Retina (tissue), 1 donor: ENCODE results near the gene FAM120A.
"Not testable (repeated sequence)": the region's sequence is repeated elsewhere in the genome, so short reads cannot be mapped to it uniquely, and the experiment has no call there.

Source experiments
- DNase-seq: peaks from one replicate; pipeline ENCODE4 v3.0.0-alpha.2; 2016

Gene FAM120A, protein sequence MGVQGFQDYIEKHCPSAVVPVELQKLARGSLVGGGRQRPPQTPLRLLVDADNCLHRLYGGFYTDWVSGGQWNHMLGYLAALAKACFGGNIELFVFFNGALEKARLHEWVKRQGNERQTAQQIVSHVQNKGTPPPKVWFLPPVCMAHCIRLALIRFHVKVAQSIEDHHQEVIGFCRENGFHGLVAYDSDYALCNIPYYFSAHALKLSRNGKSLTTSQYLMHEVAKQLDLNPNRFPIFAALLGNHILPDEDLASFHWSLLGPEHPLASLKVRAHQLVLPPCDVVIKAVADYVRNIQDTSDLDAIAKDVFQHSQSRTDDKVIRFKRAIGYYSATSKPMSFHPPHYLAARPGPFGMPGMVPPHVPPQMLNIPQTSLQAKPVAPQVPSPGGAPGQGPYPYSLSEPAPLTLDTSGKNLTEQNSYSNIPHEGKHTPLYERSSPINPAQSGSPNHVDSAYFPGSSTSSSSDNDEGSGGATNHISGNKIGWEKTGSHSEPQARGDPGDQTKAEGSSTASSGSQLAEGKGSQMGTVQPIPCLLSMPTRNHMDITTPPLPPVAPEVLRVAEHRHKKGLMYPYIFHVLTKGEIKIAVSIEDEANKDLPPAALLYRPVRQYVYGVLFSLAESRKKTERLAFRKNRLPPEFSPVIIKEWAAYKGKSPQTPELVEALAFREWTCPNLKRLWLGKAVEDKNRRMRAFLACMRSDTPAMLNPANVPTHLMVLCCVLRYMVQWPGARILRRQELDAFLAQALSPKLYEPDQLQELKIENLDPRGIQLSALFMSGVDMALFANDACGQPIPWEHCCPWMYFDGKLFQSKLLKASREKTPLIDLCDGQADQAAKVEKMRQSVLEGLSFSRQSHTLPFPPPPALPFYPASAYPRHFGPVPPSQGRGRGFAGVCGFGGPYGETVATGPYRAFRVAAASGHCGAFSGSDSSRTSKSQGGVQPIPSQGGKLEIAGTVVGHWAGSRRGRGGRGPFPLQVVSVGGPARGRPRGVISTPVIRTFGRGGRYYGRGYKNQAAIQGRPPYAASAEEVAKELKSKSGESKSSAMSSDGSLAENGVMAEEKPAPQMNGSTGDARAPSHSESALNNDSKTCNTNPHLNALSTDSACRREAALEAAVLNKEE

DNA sequence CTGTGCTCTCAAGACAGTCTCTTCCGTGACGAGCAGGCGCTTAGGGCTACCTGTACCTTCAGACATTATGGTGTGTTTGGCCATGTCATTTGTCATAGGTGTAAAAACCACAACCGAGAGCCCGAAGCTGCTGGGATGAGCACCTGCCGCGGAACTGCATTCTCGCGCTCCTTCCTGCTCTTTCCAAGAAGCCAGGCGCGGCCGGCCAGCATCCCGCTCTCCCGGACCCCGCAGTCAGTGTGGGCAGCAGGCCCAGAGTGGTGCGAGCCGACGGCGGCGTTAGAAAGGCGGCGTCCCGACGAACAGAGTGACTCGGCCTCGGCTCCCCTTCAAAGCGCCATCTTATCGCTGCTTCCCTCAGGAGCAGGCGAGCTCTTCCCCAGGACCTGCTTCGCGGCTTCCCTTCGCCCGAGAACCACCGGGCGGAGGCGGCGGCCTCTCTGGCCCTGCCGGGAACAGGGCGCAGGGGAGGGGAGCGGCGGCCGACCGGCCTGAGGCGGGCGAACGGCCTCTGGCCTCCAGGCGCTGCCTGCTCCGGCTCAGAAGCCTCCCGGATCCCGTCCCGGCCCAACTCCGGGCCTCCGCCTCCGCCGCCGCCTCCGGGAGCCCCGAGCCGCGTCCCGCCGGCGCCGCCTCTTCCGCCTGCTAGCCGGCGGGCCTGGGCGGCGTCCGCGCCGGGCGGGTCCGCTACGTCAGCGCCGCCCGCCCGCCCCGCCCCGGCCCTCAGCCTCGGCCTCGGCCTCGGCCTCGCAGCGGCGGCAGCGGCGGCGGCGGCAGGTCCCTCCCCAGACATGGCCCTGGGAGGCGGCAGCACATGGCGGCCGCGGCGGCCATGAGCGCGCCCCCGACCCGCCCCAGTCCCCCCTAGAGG, at the start of gene FAM120A:
Gene FAM120A (plus strand): TSS at position 741 of the 871 bp plus-strand sequence. CDS start 231 bp downstream, outside the sequence.
- peak; percentile 89 for DNase-seq

DNA sequence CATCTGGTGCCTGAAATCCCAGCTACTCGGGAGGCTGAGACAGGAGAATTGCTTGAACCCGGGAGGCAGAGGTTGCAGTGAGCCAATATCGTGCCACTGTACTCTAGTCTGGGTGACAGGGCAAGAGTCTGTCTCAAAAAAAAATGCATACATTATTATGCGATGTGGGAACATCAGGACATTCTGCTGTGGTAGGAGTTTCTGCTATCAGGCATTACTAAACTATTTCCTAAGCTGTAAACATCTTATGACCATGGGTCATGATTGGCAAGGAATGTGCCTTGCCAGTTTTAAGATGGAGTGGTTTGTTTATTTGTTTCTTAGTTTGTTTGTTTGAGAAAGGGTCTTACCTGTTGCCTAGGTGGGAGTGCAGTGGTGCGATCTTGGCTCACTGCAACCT, 45.1 kb upstream of the FAM120A start:
- no peak for DNase-seq

DNA sequence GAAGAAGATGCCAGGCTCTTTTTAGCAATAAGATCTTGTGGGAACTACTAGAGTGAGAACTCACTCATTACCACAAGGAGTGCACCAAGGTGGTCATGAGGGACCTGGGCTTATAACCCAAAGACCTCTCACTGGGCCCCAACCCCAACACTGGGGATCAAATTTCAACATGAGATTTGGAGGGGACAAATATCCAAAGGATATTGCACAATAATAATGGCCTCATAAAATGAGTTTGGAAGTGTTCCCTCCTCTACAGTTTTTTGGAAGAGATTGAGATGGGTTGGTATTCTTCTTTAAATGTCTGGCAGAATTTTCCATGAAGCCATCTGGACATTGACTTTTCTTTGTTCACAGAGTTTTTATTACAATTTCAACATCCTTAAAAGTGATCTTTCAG, 38.0 kb upstream of the FAM120A start:
- no peak for DNase-seq

DNA sequence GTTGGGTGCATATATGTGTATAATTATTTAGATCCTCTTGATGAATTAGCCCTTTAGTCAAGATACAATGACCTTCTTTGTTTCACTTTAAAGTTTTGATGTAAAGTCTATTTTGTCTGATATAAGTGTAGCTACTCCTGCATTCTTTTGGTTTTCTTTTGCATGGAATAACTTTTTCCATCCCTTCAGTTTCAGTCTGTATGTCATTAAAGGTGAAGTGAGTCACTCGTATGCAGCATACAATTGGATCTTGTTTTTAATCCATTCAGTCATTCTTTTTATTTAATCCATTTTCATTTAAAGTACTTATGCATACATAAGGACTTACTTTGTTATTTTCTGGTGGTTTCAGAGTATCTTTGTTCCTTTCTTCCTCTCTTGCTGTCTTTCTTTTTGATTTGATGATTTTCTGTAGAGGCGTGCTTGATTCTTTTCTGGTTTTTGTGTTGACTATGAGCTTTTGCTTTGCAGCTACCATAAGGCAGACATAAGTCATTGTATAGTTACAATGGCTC, 36.3 kb upstream of the FAM120A start:
- no peak for DNase-seq

DNA sequence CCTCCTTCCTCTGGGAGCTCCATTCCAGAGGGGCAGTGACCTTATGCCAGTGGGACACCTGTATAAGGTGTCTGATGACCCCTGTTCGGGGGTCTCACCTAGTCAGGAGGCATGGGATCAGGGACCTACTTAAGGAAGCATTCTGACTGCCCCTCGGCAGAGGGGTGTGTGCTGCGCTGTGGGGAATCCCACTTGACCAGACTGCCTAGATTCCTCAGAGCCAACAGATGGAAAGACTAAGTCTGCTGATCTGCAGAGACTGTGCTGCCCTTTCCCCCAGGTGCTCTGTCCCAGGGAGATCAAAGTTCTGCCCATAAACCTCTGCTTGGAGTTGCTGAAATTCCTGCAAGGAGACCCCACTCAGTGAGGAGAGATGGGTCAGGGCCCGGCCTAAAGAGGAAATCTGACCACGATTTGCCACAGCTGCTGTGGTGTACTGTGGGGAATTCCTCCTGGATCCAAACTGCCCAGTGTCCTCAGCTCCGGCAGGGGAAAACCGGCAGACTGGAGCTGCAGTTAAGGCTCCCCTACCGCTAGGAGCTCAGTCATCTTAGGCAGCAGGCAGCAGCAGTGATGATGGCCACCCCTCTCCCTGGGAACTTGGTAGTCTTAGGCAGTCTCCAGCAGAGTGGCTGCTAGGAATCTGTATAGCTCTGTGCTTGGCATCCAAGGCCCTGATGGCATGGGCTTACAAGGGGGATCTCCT, 34.8 kb upstream of the FAM120A start:
- no peak for DNase-seq

DNA sequence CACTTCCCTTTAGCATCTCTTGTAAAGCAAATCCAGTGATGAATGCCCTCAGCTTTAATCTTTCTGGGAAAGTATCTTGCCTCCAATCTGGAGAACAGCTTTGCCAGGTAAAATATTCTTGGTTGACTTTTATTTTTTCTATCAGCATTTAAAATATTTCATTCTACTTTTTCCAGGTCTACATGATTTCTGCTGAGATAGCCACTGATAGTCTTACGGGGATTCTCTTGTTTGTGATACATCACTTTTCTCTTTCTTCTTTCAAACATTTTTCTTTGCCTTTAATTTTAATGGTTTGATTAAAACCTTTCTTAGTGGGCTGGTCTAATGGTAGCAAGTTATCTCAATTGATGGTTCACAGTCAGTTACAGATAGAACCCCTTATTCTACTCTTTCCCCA, 33.9 kb upstream of the FAM120A start:
- DNase-seq, result no peak

DNA sequence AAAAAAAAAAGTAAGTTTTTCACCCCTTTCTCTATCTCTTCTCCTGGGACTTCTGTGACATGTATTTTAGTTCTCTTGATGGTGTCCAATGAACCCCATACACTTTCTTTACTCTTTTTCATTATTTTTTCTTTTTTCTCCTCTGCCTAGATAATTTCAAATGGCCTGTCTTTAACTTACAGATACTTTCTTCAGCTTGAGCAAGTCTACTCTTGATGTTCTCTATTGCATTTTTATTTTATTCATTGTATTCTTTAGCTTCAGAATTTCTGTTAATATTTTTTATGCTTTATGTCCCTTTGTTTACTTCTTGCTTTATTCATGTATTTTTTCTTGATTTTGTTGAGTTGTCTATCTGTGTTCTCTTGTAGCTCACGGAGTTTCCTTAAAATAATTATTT, 32.5 kb upstream of the FAM120A start:
- DNase-seq, result no peak

DNA sequence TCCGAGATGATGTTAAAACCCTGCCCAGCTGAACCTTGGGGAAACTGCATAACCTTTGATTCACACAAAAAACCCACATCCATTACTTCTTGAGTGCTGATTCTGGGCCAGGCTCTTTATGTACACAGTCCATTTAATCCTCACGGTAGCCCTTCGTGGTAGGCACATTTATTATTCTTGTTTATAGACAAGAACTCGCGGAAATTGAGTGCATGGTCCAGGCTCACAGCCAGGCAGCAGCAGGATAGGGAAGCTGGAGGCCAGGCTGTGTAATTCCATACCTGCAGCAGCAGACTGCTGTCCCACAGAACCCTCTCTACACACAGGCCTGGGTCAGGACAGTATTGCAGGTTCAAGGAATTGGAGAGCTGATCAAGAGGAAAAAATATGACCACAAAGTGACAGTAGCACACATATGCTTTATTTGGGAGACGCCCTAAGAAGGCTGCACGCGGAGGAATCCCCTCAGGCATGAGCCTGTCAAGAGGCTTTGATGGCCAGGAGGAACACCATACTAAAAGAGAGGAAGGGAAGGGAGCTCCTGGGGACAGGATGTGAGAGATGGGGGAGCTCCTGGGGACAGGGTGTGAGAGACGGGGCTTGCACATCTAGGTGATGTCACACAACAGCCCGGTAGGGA, 28.4 kb upstream of the FAM120A start:
- no peak for DNase-seq

DNA sequence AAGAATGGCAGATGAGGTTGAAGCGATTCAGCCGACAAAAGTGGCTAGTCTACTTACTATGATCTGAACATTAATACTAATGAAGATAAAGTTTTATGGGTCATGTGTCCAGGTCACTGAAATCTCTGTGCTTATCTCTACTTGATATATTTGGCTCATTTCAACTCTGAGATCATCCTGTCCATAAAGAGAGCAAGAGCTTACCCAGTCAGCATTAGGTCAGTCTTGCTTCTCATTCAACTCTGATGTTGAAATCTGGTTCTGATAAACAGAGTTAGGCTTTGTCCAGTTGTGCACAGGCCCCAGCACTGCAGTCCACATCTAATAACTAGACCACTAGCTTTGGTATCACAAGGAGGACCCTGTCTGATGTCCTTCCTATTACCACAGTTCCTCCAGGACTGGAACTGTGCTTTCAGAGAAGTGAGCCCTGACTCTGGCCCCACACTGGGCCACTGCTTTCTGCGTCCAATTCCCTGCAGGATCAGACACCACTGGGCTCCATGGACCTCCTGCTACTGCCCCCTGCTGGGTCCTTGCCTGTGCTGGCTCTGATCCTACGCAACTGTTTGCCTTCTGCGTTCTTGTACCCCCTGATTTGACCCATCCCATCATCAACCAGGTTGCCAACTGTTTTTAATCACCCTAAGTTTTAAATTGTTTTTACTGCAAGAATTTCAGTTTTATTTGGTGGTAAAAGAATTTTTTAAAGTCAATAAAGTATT, 23.7 kb upstream of the FAM120A start:
- DNase-seq, result no peak

DNA sequence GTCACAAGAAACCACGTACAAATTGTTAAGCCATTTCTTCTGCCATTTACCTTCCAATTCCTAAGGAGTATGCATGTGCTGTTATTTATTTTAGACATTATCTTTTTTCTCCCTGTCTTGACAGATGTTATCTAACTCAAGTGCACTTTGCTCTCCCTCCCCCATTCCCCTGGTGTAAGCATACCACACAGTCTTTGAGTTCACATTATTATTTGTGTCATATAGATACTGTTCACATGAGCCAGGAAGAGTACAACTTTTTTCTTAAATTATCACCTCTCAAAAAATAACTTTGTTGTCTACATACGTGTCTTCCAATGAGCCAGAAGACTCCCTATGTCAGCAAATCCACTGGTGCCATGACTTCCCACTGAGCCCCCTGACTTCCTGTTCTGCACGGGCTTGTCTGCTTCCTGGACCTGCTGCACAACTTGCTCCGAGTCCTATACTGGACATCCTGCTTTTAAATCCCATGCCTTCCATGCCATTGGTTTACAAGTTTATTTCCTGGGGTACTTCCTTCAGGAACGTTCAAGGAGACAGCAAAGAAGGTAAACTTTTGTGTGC, 19.9 kb upstream of the FAM120A start:
- no peak for DNase-seq

DNA sequence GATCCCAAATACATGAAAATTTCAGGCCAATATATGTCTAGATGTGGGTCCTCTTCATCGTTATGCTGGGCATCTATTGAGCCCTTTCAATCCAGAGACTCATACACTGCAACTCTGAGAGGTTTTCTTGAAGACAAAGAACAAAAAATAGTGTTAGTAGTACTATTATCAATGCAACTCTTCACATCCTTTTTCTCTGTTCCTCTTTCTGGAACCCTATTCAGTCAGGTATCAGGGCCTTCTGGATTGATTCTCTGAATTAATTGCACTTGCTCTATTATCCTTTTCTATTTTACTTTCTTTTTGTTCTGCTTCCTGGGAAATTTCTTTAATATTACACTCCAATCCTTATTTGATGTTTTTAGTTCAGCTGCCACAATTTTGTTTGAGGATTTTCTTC, 18.5 kb upstream of the FAM120A start:
- DNase-seq, result no peak

DNA sequence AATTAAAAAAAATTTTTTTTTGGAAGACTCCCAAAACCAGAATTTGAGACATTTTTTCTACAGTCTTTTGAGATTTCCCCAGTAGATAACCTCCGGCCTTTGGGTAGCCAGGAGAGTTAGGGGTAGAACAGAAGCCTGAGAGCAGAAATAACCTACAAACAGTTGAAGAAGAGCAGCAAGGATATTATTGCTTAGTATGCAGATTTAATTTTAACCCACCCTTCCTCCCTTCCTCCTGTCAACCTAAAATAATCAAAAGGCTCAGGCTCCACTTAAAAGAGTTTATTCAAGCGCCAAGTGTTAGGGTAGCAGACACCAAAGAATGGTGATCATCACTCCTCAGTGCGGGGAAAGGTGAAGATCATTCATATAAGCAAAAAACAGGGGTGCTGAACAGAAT, 17.4 kb upstream of the FAM120A start:
- DNase-seq, result no peak

DNA sequence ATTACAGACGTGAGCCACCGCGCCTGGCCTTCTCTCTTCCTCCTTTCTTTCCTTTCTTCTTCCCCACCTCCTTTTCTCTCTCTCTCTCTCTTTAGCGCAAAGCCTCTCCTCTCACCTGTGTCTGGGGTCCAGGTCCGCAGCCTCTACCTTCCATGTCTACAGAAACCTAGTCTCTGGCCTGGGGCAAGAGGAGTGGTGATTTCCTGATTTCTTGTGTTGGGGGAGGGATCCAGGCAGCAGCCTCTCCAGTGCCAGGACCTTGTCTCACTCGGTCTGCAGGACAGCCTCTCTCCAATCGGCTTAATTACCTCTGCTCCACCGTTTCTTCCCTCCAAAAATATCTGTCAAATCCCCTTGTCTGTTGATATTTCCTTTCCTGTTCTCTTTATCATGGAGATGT, 16.1 kb upstream of the FAM120A start:
- DNase-seq, result no peak

DNA sequence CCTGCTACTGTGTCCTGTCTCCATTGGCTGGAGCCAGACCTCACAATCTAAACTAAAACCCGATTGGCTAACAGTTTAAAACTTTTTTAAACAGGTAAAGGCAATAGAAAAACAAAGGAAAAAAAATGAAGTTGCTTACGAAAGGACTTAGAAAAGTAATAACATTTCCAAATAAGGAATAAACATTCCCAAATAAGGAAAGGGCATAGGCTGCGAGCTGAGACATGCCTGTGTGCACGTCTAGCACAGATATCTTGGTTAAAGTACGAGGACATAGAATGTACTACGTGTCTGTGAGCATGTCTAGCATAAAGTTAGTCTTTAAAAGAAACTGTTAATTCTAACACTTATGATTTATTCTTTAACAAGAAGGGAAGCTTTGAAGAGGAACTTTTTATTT, 15.3 kb upstream of the FAM120A start:
- no peak for DNase-seq

DNA sequence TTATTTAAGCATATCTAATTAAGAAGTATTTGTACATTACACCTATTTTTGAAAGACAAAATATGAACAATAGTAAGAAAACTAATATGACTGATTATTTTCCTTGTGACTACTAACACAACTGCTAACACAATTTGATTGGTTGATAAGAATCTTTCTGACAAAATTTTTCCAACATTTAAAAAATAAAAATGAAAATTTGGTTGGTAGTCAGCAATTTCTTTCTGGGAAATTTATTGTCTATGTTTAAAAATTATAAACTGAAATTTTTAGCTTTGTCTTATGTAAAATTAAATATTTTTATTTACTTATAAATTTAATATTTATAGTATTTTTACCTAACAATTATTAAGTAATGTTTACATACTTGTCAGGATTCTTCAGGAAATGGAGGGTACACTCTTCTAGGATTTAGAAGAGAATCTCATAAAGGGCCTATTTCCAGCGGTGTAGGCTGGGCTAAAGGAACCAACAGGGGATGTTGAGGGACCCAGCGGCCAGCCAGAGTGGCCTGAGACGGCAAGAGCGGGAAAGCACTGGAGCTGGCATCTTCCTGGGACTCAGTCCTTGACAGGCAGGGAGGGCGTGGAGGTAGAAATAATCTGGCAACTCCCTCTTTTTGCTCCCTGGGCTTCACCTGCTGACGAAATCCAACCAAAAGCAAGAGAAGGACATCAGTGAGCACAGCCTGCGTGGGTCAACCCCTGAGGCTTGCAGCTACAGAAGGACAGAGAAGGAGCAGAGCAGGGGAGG, 14.7 kb upstream of the FAM120A start:
- DNase-seq, result no peak

DNA sequence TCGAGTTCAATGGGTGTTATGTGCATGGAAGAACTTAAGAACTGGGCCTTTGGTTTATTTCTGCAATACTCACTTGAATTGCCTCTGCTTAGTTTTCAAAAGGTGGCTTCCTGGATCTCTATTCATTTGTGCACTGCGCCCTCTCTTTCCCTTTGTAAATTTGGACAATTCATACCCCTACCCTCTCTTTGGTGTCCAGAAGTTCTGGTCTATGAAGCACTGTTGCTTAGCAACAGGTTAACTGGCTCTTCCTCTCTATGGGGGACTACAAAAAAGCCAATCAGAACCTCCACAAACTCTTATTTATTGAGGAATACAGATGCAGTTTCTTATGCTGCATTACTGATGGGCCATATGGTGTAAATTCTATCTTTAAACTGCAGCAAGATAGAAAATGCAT, 13.5 kb upstream of the FAM120A start:
- no peak for DNase-seq

DNA sequence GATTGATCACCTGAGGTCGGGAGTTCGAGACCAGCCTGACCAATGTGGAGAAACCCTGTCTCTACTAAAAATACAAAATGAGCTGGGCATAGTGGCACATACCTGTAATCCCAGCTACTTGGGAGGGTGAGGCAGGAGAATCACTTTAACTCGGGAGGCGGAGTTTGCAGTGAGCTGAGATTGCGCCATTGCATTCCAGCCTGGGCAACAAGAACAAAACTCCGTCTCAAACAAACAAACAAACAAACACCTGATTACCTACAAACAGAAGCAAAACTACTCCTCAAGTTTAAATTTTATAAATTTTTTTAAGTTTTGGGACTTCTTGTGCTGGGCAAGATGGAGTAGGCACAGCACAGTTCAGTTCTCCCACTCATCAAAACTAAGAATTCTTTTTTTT, 12.2 kb upstream of the FAM120A start:
- DNase-seq, result not testable (repeated sequence)

DNA sequence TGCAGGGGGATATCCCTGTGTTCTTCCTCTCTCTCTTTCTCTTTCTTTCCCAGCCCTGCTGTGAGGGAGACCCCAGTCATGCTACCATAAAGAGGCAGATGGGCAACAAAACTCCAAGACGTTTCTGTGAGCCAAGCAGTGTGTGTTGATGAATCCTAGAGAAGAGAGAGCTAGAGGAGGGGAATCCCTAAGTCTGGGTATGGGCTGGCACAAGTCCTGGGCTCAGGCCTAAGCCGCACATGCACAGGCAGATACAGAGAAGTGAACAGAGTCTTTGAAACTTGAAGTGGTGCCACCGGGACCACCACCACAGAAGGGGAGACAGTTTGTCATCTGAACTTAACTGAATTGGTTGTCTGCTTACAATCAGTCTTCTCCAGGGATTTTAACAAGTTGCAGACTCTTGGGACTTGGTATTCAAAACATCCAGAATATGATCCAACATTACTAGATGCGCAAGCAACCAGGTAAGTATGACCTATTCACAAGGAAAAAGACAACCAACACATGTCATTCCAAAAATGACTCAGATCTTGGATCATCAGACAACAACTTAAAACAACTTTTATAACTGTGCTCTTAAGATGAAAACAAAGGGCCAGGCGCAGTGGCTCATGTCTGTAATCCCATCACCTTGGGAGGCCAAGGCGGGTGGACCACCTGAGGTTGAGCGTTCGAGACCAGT, 10.4 kb upstream of the FAM120A start:
- DNase-seq, result no peak

DNA sequence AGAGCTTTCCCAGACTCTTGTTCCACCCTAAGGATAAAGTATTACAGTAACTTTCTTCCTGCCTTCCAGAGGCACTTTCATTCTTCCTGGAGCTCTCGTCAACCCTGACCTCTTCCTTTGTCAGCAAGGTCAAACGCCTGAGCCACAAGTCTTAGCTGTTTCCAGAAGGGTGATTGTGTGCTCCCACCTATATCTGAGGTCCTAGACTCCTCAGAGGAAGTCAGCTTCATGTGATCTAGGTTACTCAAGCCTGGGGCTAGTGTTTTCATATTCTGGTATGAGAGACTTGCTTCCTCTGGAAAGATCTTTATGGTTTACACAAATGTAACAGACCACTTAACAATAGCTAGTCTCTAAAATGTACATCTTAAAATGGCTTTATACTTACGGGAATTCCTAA, 5.4 kb upstream of the FAM120A start:
- no peak for DNase-seq
